NOMO-1 treated with dmso at 0.1 percent for 144 hours (cell line): ENCODE measurements around the gene MTHFSD.

Source experiments
- DNase-seq: peaks from one replicate; lab custom pipeline; 2025; ENCODE audit not compliant: unreplicated experiment; lab: John Stamatoyannopoulos, UW

The MTHFSD gene

DNA sequence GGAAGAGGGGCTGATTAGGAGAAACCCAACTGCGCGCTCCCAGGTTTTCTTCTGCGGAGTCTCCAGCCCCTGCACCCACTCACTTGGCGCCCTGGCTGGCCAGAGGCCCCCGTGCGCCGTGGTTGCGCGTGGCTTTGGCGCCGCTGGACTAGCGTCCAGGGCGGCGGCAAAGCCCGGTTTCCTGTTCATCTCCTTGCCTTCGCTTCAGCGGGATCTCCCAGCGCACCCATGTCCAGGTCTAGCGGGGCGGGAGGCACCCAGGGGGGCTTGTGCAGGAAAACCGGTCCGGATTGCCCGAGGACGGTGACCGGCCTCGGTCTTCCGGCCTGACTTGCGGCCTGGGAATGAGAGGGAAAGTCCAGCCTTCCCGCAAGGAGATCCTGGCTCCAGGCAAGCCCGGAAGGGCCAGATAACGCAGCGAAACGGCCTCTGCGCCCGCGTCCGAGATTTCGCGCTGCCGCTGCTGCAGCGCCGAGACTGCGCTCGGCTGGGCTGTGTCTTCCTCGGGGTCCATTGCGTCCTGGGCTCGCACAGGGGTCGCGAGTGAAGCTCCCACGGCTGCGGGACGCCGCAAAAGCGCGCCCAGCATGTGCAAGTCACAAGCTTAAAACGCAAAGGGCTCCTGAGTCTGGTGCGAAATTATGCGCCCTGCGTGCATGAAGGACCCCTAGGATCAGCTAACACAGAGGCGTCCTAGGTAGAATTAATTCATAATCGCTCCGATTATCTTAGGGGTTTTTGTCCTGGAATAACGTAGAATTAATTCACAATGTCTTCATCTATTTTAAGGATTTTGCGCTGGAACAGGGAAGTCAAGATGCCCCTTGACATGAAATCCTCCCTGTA lies 39.0 kb downstream of the MTHFSD start:
- DNase-seq, result no peak

DNA sequence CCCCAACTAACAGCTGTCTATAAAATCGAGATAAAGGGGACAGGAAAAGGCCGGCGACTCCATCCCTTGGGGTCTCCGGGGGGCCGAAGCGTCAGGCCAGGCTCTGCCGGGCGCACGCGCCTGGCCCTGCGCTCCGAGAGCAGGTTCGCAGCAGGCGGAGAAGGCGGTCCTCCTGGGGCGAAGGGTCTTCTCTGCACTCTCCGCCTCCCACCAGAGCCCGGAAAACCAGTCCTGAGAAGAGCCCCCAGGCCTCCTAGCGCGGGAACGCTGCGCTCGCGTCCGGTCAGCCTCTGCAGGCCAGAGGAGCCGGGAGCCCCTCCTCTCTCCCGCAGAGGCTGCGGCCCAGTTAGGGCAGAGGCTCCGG lies 39.6 kb downstream of the MTHFSD start:
- DNase-seq, result no peak

- DNase-seq, result no peak
These were observed 40.3 kb downstream of the MTHFSD start for GRCh38 chr16:86514481-86515376.

GRCh38 chr16:86513471-86514277 lies 41.4 kb downstream of the MTHFSD start:
- no peak for DNase-seq

DNA sequence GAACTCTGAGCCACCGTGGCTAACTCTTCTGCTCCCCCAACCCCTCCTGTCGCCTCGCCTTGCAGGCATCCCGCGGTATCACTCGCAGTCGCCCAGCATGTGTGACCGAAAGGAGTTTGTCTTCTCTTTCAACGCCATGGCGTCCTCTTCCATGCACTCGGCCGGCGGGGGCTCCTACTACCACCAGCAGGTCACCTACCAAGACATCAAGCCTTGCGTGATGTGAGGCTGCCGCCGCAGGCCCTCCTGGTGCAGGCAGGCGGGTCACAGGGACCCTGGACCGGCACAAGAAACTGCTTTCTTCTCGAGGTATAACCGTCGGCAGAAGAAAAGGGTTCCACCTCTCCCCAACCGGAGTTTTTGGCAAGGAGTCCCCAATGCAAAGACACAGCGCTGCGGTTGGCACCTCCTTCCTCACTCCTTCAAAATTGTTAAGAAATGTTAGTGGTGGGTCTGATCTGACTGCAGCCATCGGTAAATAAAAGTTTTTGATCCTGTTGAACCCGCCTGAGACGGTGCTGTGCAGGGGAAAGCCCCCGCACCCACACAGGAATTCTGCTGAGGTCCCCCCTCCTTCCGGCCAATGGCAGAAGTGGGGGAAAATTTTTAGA lies 42.1 kb downstream of the MTHFSD start:
- no peak for DNase-seq

GRCh38 chr16:86512301-86512859 lies 42.7 kb downstream of the MTHFSD start:
- DNase-seq, result no peak

DNA sequence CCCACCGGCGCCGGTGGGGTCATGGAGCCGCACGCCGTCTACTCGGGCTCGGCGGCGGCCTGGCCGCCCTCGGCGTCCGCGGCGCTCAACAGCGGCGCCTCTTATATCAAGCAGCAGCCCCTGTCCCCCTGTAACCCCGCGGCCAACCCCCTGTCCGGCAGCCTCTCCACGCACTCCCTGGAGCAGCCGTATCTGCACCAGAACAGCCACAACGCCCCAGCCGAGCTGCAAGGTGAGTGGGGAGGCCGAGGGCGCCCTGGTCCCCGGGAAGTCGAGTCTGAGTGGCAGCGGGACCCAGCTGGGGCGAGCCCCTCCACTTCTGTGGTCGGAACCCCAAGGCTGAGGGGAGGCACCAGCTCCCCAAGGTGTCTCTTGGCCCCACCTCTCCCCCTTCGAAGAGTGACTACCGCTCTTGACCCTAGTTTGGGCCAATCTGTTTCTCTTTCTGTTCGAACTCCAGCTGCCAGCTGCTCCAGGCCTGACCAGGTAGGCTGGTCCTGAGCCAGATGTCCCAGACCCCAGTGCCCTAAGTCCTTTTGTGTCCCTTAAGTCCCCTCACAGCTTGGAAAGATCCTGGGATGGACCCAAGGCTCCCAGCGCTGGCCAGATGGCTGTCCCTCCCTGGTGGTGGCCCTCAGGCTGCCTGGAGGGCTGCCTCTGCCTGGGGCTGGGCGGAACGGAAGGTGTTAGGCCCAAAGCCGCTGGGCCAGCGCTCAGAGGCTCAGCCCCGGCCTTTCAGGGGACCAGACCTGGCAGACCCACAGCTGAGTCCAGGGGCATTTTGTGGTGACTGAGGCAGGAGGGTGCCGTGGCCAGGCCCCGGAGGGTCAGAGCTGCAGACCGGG lies 43.5 kb downstream of the MTHFSD start:
- no peak for DNase-seq

DNA sequence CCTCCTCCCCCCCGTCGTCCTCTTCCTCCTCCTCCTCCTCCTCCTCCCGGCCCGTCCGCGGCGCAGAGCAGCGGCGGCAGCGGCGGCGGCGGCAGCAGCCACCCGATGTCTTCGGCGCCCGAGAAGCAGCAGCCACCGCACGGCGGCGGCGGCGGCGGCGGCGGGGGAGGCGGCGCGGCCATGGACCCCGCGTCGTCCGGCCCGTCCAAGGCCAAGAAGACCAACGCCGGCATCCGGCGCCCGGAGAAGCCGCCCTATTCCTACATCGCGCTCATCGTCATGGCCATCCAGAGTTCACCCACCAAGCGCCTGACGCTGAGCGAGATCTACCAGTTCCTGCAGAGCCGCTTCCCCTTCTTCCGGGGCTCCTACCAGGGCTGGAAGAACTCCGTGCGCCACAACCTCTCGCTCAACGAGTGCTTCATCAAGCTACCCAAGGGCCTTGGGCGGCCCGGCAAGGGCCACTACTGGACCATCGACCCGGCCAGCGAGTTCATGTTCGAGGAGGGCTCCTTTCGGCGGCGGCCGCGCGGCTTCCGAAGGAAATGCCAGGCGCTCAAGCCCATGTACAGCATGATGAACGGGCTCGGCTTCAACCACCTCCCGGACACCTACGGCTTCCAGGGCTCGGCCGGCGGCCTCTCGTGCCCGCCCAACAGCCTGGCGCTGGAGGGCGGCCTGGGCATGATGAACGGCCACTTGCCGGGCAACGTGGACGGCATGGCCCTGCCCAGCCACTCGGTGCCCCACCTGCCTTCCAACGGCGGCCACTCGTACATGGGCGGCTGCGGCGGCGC lies 44.4 kb downstream of the MTHFSD start, which contains the start of gene FOXF1:
FOXF1 (plus strand) TSS at position 63 of the 797 bp plus-strand sequence; CDS start at position 106, 43 bp downstream.
- DNase-seq, result no peak

DNA sequence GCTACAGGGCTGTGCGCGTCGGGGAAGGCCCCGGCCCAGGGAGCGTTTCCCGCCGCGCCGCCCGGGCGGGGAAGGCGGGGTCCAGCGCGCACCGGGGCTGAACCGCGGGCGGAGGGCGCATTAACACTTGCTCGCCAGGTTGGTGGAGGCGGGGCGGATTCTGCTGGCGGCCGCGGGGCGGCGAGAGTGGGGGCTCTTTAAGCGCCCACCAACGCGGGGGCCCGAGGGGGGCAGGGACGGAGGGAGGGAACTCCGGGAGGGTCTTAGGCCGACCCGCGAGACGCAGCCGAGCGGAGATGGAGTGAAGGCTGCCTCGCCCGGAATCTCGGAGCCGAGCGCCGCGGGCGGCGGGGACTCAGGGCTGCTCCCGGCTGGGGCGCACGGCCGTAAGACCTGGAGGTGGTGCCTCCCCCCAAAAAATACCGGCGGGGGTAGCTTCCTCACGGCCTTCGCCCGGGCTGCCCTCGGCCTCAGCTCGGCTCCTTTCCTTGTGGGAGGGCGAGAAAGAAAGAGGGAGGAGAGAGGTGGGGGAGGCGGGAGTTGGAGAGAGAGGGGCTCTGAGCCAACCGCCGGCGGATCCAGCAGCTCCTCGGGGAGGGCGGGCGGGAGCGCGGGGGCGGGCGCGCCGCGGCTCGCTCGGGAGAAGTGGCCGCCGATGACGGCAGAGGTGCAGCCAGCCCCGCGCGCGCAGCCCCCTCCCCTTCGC lies 45.1 kb downstream of the MTHFSD start:
- DNase-seq, result no peak

DNA sequence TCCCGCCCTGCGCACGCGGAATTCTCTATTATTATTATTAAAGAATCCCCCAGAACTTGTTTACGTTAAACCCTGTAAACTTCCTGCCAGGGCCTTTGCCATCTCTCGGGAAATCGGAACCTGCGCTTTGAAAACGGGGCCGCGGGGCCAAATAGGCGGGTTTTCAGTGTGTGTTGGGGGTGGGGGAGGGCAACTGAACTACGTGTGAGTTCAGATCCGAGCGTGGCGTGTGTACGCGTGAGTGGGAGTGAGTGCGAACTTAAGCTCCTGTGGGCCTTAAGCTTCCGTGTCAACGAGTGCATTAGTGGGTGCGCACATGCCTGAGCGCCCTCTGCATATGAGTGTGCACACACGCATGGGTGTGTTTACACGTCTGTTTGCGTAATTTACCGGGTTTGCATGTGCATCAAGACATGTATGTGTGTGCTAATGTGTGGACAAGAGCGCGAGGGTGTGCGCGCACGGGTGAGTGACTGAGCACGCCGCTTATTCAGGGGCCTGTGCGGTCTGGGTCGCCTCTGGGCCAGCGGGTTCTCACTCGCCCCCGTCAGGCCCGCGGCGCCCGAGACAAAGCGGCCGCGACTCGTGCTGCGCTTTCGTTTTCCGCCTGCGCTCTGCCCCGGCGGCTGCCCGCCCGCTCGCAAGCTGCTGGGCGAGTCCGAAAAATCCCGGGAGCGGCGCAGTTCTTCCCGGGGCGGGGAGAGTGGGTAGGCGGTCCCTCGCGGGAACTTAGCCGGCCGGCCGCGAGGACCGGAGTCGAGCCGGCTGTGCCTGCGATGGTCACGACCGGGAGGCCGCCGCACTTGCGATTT lies 45.9 kb downstream of the MTHFSD start:
- DNase-seq, result no peak

DNA sequence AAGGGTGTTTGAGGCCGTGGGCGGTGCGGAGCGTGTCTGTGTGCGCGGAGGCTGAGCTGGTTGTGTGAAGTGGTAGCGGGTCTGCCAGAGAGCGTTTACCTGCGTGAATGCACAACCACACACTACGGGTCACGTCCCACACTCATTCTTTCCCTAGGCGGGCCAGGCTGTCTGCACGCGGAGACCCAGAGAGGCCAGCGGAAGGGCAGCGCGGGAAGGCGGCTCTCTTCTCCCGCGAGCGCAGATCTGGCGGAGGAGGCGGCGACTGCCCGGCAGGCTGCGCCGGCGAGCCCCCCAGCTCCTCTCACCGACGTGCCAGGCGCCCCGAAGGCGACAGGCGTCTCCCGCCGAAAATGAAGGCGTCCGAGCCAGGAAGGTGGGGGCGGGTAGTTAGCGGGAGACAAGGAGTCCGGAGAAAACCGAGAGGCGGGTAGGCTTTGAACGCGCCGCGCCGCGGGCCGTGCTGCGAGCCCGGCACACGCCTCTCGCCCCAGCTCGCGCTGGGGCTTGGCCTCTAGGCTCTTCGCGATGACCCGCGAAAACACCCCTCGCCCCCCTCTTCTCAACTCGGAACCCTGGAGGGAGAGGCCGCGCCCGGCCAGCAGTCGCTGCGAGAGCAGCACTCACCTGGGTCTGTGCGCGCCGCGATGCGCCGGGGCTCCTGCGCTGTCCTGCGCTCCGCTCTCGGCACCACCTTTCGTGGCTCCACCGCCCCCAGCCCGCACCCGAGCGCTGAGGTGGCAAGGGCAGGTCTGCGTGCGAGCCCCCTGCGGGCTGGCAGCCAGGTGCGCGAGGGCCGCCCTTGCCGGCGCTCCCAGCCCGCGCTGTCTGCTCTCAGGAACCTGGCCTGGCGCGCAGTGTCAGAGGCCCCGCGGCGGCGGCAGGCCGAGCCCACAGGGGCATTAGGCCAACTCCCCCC lies 46.7 kb downstream of the MTHFSD start:
- no peak for DNase-seq

GRCh38 chr16:86507173-86508027 lies 47.6 kb downstream of the MTHFSD start:
- no peak for DNase-seq

GRCh38 chr16:86505899-86506864 lies 48.9 kb downstream of the MTHFSD start:
- no peak for DNase-seq
